NB4 (cell line): ENCODE data around the gene RAB34.

Experiments
- DNase-seq: peaks from one replicate; pipeline ENCODE4 v3.0.0; 2010; ENCODE audit warnings: low read depth
- H3K4me3 ChIP-seq: one replicate; pipeline ENCODE4 v1.5.1; 2011; ENCODE audit warnings: mild to moderate bottlenecking, low read depth, low read length, moderate library complexity
- CTCF ChIP-seq: IDR thresholded peaks from one replicate; pipeline ENCODE4 v1.5.1; 2012; ENCODE audit warnings: low read depth, low read length
- MAX ChIP-seq: IDR thresholded peaks from 2 replicates; pipeline ENCODE4 v1.6.1; 2011; ENCODE audit warnings: low read depth, low read length
- MYC ChIP-seq: IDR thresholded peaks from 2 replicates; pipeline ENCODE4 v1.6.1; 2011; ENCODE audit warnings: low read depth, low read length
- POLR2A ChIP-seq: IDR thresholded peaks from 2 replicates; pipeline ENCODE4 v1.6.1; 2011; ENCODE audit warnings: mild to moderate bottlenecking; ENCODE audit not compliant: insufficient read length; ENCODE audit errors: extremely low read depth

RAB34 gene

GRCh38 chr17:28705728-28706334, 11.8 kb downstream of the RAB34 start:
- no peak overlapping the region for H3K4me3 ChIP-seq
- no peak for DNase-seq
- no peak for TF ChIP-seq POLR2A
- TF ChIP-seq CTCF: no peak
- TF ChIP-seq MAX: no peak
- no peak for TF ChIP-seq MYC

GRCh38 chr17:28705074-28705659, 12.5 kb downstream of the RAB34 start:
- DNase-seq: no peak
- no peak for TF ChIP-seq MYC
- no peak for TF ChIP-seq CTCF
- TF ChIP-seq POLR2A: no peak
- TF ChIP-seq MAX: no peak
- no peak overlapping the region for H3K4me3 ChIP-seq

GRCh38 chr17:28704219-28704858, 13.3 kb downstream of the RAB34 start:
- DNase-seq: no peak
- no peak for TF ChIP-seq MYC
- no peak for TF ChIP-seq MAX
- TF ChIP-seq CTCF: no peak
- no peak for TF ChIP-seq POLR2A
- H3K4me3 ChIP-seq: no peak overlapping the region

- no peak overlapping the region for H3K4me3 ChIP-seq
- TF ChIP-seq MAX: no peak
- DNase-seq: no peak
These were observed 14.0 kb downstream of the RAB34 start for GRCh38 chr17:28703552-28704218.

GRCh38 chr17:28702752-28703150, 14.9 kb downstream of the RAB34 start:
- H3K4me3 ChIP-seq: no peak overlapping the region
- TF ChIP-seq POLR2A (no peak), MAX (no peak), MYC (no peak), CTCF (no peak)
- DNase-seq: no peak
